ENCODE data around the gene ZFAND6. TPM values are rescaled to one million over a fixed set of nuclear protein-coding genes. Genes with fewer than 3 reads are reported as not detected.

Gene ZFAND6
- total RNA-seq, 2 experiments from 2014 or later, result 86.2 to 122 TPM

GRCh38 chr15:80152180-80152895 is 92.9 kb downstream of the ZFAND6 start:
- H3K9me2 ChIP-seq (ENCODE audit: insufficient read depth, low read length), result no peaks in the 10 kb centered on the region

GRCh38 chr15:80152896-80153876 is 93.7 kb downstream of the ZFAND6 start, which contains the start of gene FAH:
Gene FAH (plus strand): TSS chr15:80152999. CDS start chr15:80153055, 56 bp downstream.
- POLR2A ChIA-PET, result interaction anchor here (1.2 kb wide), 1 partner anchor 7 kb away, joined by 5 read pairs; no protein-coding TSS in a partner anchor
- TF ChIP-seq, protein P1, sequence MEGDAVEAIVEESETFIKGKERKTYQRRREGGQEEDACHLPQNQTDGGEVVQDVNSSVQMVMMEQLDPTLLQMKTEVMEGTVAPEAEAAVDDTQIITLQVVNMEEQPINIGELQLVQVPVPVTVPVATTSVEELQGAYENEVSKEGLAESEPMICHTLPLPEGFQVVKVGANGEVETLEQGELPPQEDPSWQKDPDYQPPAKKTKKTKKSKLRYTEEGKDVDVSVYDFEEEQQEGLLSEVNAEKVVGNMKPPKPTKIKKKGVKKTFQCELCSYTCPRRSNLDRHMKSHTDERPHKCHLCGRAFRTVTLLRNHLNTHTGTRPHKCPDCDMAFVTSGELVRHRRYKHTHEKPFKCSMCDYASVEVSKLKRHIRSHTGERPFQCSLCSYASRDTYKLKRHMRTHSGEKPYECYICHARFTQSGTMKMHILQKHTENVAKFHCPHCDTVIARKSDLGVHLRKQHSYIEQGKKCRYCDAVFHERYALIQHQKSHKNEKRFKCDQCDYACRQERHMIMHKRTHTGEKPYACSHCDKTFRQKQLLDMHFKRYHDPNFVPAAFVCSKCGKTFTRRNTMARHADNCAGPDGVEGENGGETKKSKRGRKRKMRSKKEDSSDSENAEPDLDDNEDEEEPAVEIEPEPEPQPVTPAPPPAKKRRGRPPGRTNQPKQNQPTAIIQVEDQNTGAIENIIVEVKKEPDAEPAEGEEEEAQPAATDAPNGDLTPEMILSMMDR (conservative IDR thresholded peaks at IDR 0.05; ENCODE audit: low read length), result no peak
- Histone ChIP-seq H3K4me2 (ENCODE audit: low read length) (peak within 1 kb of the TSS; percentile 99), H3K4me3 (ENCODE audit: low read depth, low read length, poor library complexity, severe bottlenecking) (peak within 1 kb of the TSS; percentile 73), H3K27ac (ENCODE audit: low read depth, low read length, poor library complexity, severe bottlenecking) (no peak within 1 kb of the TSS), H3K79me2 (ENCODE audit: insufficient read depth, low read depth, low read length) (no peaks in the 10 kb centered on the region), H2AFZ (ENCODE audit: low read length) (peak within 1 kb of the TSS; percentile 99), H3K9me2 (ENCODE audit: insufficient read depth, low read length) (no peaks in the 10 kb centered on the region), H3K9me3 (ENCODE audit: low read length) (no peaks in the 10 kb centered on the region), H3K4me1 (ENCODE audit: insufficient read depth, low read length, poor library complexity, severe bottlenecking) (peaks cover 14% of the 10 kb centered on the region), H4K20me1 (ENCODE audit: insufficient read depth, low read length) (no peaks in the 10 kb centered on the region), H3K36me3 (ENCODE audit: insufficient read depth, low read length) (no peaks in the 10 kb centered on the region)
- CTCF ChIA-PET (ENCODE audit: unreplicated experiment), result interaction anchor here (0.6 to 0.7 kb wide), 2 partner anchors 39 to 1979 kb away, joined by 3 to 5 read pairs; no protein-coding TSS in a partner anchor
- BruUV-seq (replicated peaks), result TSS peak; percentile 69
- intact Hi-C loops (cut with micrococcal nuclease; ENCODE audit: unreplicated experiment), result loop anchor here (2.0 to 10.0 kb wide), 3 partner anchors 94 to 258 kb away; partner anchors contain the start of genes MTHFS and ZFAND6
- DNase-seq (ENCODE audit: low spot score), result peak; percentile 58

More at GRCh38 chr15:80152180-80152895, 92.9 kb downstream of the ZFAND6 start:
- H3K4me2 ChIP-seq (ENCODE audit: low read length), result peak overlapping the region; percentile 99
- H3K4me1 ChIP-seq (ENCODE audit: insufficient read depth, low read length, poor library complexity, severe bottlenecking), result peaks cover 14% of the 10 kb centered on the region
- peak overlapping the region; percentile 99 for H2AFZ ChIP-seq (ENCODE audit: low read length)
- no peak for TF ChIP-seq EZH2phosphoT487 (IDR thresholded peaks at IDR 0.05; ENCODE audit: borderline replicate concordance, low read depth, low read length)
- TF ChIP-seq, protein P1 (conservative IDR thresholded peaks at IDR 0.05; ENCODE audit: low read length), result no peak
- peak; percentile 91 for DNase-seq (ENCODE audit: low spot score)
- ChIA-PET POLR2A (interaction anchor here (0.5 to 1.8 kb wide), 4 partner anchors 8 to 131 kb away, joined by 3 to 5 read pairs (median 4); no protein-coding TSS in a partner anchor), CTCF (ENCODE audit: unreplicated experiment) (interaction anchor here (0.6 to 0.7 kb wide), 2 partner anchors 39 to 175 kb away, joined by 5 read pairs; no protein-coding TSS in a partner anchor)
- no peaks in the 10 kb centered on the region for H3K9me3 ChIP-seq (ENCODE audit: low read length)
- H4K20me1 ChIP-seq (ENCODE audit: insufficient read depth, low read length), result no peaks in the 10 kb centered on the region
- peak overlapping the region; percentile 73 for H3K4me3 ChIP-seq (ENCODE audit: low read depth, low read length, poor library complexity, severe bottlenecking)
- BruUV-seq (replicated peaks), result no TSS peak
- intact Hi-C loops (cut with micrococcal nuclease; ENCODE audit: unreplicated experiment), result loop anchor here (2.0 to 10.0 kb wide), 3 partner anchors 94 to 258 kb away; partner anchors contain the start of genes MTHFS and ZFAND6
- H3K27ac ChIP-seq (ENCODE audit: low read depth, low read length, poor library complexity, severe bottlenecking), result no peak overlapping the region
- no peaks in the 10 kb centered on the region for H3K79me2 ChIP-seq (ENCODE audit: insufficient read depth, low read depth, low read length)
- H3K36me3 ChIP-seq (ENCODE audit: insufficient read depth, low read length), result no peaks in the 10 kb centered on the region

Measured in OCI-LY7 (cell line).